Kidney (tissue), 14 donors: ENCODE results near the gene TAP1. TPM values are rescaled to one million over a fixed set of nuclear protein-coding genes. Genes with fewer than 3 reads are reported as not detected.

Experiments
- DNase-seq, 5 donors: peaks; one replicate each; pipeline ENCODE4 v3.0.0-alpha.2; 2013 to 2020
- FAIRE-seq: peaks from 2 replicates; lab custom pipeline; 2012; peaks lifted over from hg19 to GRCh38; lab: Jason Lieb, UNC
- H3K27ac ChIP-seq, 2 donors: one replicate each; pipeline ENCODE4 v1.7.0; 2013; ENCODE audit warnings: low read depth in 2 of 2, low read length in 2 of 2, inconsistent platforms in 1 of 2
- H3K27me3 ChIP-seq: one replicate; pipeline ENCODE4 v1.7.1; 2013; ENCODE audit warnings: low read length, inconsistent platforms; ENCODE audit not compliant: control insufficient read depth, insufficient read depth
- H3K36me3 ChIP-seq, 3 donors: one replicate each; pipeline versions ENCODE4 v1.7.0 to v1.7.1; 2013; ENCODE audit warnings: low read length in 3 of 3, control low read depth in 1 of 3, inconsistent platforms in 1 of 3; ENCODE audit not compliant: insufficient read depth in 3 of 3, control insufficient read depth in 2 of 3
- H3K4me1 ChIP-seq, 3 donors: one replicate each; pipeline versions ENCODE4 v1.7.0 to v1.7.1; 2013; ENCODE audit warnings: low read length in 3 of 3, inconsistent platforms in 1 of 3, low read depth in 1 of 3; ENCODE audit not compliant: control insufficient read depth in 2 of 3, insufficient read depth in 2 of 3
- H3K4me3 ChIP-seq, 3 donors: one replicate each; pipeline versions ENCODE4 v1.7.0 to v1.8.1; 2013; ENCODE audit warnings: low read length in 3 of 3, control low read depth in 1 of 3, inconsistent platforms in 1 of 3
- H3K9ac ChIP-seq, 3 donors: one replicate each; pipeline versions ENCODE4 v1.7.0 to v1.7.1; 2013; ENCODE audit warnings: low read length in 3 of 3, control low read depth in 1 of 3, inconsistent platforms in 1 of 3
- H3K9me3 ChIP-seq, 3 donors: one replicate each; pipeline versions ENCODE4 v1.7.0 to v1.7.1; 2013; ENCODE audit warnings: low read length in 3 of 3, control low read depth in 1 of 3, inconsistent platforms in 1 of 3; ENCODE audit not compliant: control insufficient read depth in 2 of 3, insufficient read depth in 1 of 3
- CTCF ChIP-seq: IDR thresholded peaks from 3 replicates; pipeline ENCODE4 v1.5.1; 2012; ENCODE audit warnings: mild to moderate bottlenecking, moderate library complexity, borderline replicate concordance; ENCODE audit not compliant: insufficient read depth; ENCODE audit errors: extremely low read depth
- intact Hi-C: fragments of 100-400 bp; cut with DNase I; formaldehyde crosslinking; loops from one replicate; pipeline ENCODE4 v1.11.1; 2022
- polyA plus RNA-seq: library from polyadenylated mRNA; stranded (reverse); fragments of 350-450 nt; fragmentation: Illumina TruSeq; extraction: RNeasy Lipid Tissue Mini Kit (QIAGEN cat#74804); gene quantifications from one replicate; pipeline ENCODE4 v1.2.3, GENCODE V29; 2014; ENCODE audit warnings: low read depth, low replicate concordance; ENCODE audit not compliant: insufficient read depth
- total RNA-seq: library from RNA; stranded (reverse); fragmentation: NEBNext Ultra II Directional; extraction: Animal tissue kit (Norgen Biotek cat#: 25700); gene quantifications from one replicate; pipeline ENCODE4 v1.2.1, GENCODE V29; 2021
- donor health status: control.
- donor health status: control.
- donor health status: control.
- donor health status: control.
- donor health status: control.
- donor health status: DM: yes; HTN: yes; CAD: no.
- donor health status: Normal renal cell carcinoma (clear cell type).

The TAP1 gene
- total and polyA plus RNA-seq, 2 donors from 2014 or later, result 32.1 to 45.4 TPM

GRCh38 chr6:32796848-32797776 is 56.4 kb downstream of the TAP1 start:
- peak; percentile 17 for FAIRE-seq
- H3K36me3 ChIP-seq, result no peaks in the 10 kb centered on the region
- peaks cover 4% of the 10 kb centered on the region for H3K27me3 ChIP-seq
- H3K27ac ChIP-seq, result no peak overlapping the region
- peak overlapping the region in 2 of 3 donors; percentile 35 to 44 for H3K4me3 ChIP-seq
- H3K9ac ChIP-seq, result peak overlapping the region in 1 of 3 donors; percentile 37
- peak; percentile 77 to 84 (median 79) for DNase-seq
- peaks cover 0 to 5% (median 4%) of the 10 kb centered on the region in 3 donors for H3K4me1 ChIP-seq
- TF ChIP-seq CTCF, result peak; percentile 96
- intact Hi-C loops, result no loop called here
- H3K9me3 ChIP-seq, result no peaks in the 10 kb centered on the region

Other genes with a start within 250 kb of the TAP1 start
- 63.5 TPM for gene HLA-DQA1, start 216.3 kb downstream of the TAP1 start, total RNA-seq
- 29.6 TPM for gene HLA-DQA1, start 216.3 kb downstream of the TAP1 start, polyA plus RNA-seq
- 13.8 TPM for gene HLA-DQB1, start 187.0 kb downstream of the TAP1 start, total RNA-seq
- gene HLA-DQB1, start 187.0 kb downstream of the TAP1 start, polyA plus RNA-seq, result 48.0 TPM
- 6.4 TPM for gene HLA-DQA2, start 112.3 kb downstream of the TAP1 start, total RNA-seq
- gene HLA-DQA2, start 112.3 kb downstream of the TAP1 start, polyA plus RNA-seq, result 10.0 TPM
- gene HLA-DQB2, start 90.2 kb downstream of the TAP1 start, total RNA-seq, result 15.1 TPM
- 1.7 TPM for gene HLA-DQB2, start 90.2 kb downstream of the TAP1 start, polyA plus RNA-seq
- 6.1 TPM for gene HLA-DOB, start 36.7 kb downstream of the TAP1 start, total RNA-seq
- gene HLA-DOB, start 36.7 kb downstream of the TAP1 start, polyA plus RNA-seq, result 1.9 TPM
- gene TAP2, start 15.0 kb downstream of the TAP1 start, total RNA-seq, result 37.6 TPM
- 25.4 TPM for gene TAP2, start 15.0 kb downstream of the TAP1 start, polyA plus RNA-seq
- 79.6 TPM for gene PSMB8, start 9.7 kb downstream of the TAP1 start, total RNA-seq
- gene PSMB8, start 9.7 kb downstream of the TAP1 start, polyA plus RNA-seq, result 90.6 TPM
- 56.6 TPM for gene PSMB9, start 488 bp upstream of the TAP1 start, total RNA-seq
- 52.8 TPM for gene PSMB9, start 488 bp upstream of the TAP1 start, polyA plus RNA-seq
- gene HLA-DMB, start 87.3 kb upstream of the TAP1 start, total RNA-seq, result 78.0 TPM
- 45.5 TPM for gene HLA-DMB, start 87.3 kb upstream of the TAP1 start, polyA plus RNA-seq
- gene HLA-DMA, start 99.4 kb upstream of the TAP1 start, total RNA-seq, result 98.5 TPM
- 101 TPM for gene HLA-DMA, start 99.4 kb upstream of the TAP1 start, polyA plus RNA-seq
- 184 TPM for gene BRD2, start 114.9 kb upstream of the TAP1 start, total RNA-seq
- gene BRD2, start 114.9 kb upstream of the TAP1 start, polyA plus RNA-seq, result 73.9 TPM
- 21.6 TPM for gene HLA-DOA, start 155.9 kb upstream of the TAP1 start, total RNA-seq
- 10.8 TPM for gene HLA-DOA, start 155.9 kb upstream of the TAP1 start, polyA plus RNA-seq
- 200 TPM for gene HLA-DPA1, start 219.9 kb upstream of the TAP1 start, total RNA-seq
- 154 TPM for gene HLA-DPA1, start 219.9 kb upstream of the TAP1 start, polyA plus RNA-seq
- 181 TPM for gene HLA-DPB1, start 222.3 kb upstream of the TAP1 start, total RNA-seq
- gene HLA-DPB1, start 222.3 kb upstream of the TAP1 start, polyA plus RNA-seq, result 141 TPM